ENCODE data around the gene EXOSC3.
"Not testable (repeated sequence)": the region's sequence is repeated elsewhere in the genome, so short reads cannot be mapped to it uniquely, and the experiment has no call there.

EXOSC3 gene

GRCh38 chr9:37769306-37769705 is 15.6 kb downstream of the EXOSC3 start:
- no peak overlapping the region for H3K27ac ChIP-seq (ENCODE audit: extremely low read depth, low read depth, low read length)
- H3K4me1 ChIP-seq (ENCODE audit: control insufficient read depth, insufficient read depth, low read length) = no peaks in the 10 kb centered on the region
- no peaks in the 10 kb centered on the region for H3K9me3 ChIP-seq (ENCODE audit: control insufficient read depth, insufficient read depth, low read depth, low read length)
- CTCF ChIA-PET = interaction anchor here (2.0 kb wide), 1 partner anchor 9 kb away, joined by 5 read pairs; no protein-coding TSS in a partner anchor
- H3K4me3 ChIP-seq (ENCODE audit: low read depth, low read length) = no peak overlapping the region
- H3K36me3 ChIP-seq (ENCODE audit: control insufficient read depth in 2 of 2, insufficient read depth in 1 of 2, low read length in 2 of 2) = peaks cover 16 to 58% of the 10 kb centered on the region in 2 experiments; a peak in 2 of 3 replicates
- no peak for TF ChIP-seq PRDM1 (tag by site-specific recombination; IDR thresholded peaks at IDR 0.05)
- TF ChIP-seq, protein P1, sequence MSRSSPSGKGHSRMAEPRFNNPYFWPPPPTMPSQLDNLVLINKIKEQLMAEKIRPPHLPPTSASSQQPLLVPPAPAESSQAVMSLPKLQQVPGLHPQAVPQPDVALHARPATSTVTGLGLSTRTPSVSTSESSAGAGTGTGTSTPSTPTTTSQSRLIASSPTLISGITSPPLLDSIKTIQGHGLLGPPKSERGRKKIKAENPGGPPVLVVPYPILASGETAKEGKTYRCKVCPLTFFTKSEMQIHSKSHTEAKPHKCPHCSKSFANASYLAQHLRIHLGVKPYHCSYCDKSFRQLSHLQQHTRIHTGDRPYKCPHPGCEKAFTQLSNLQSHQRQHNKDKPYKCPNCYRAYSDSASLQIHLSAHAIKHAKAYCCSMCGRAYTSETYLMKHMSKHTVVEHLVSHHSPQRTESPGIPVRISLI (tag by site-specific recombination; IDR thresholded peaks at IDR 0.05) = 0 out of 2 replicates have a peak, but pooled peaks have one; percentile 56
- POLR2A ChIA-PET = interaction anchor here (1.1 kb wide), 1 partner anchor 31 kb away, joined by 4 read pairs; the partner anchor contains the start of gene DCAF10

DNA sequence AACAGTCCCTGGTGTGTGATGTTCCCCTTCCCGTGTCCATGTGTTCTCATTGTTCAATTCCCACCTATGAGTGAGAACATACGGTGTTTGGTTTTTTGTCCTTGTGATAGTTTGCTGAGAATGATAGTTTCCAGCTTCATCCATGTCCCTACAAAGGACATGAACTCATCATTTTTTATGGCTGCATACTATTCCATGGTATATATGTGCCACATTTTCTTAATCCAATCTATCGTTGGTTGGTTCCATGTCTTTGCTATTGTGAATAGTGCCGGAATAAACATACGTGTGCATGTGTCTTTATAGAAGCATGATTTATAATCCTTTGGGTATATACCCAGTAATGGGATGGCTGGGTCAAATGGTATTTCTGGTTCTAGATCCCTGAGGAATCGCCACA is 19.6 kb downstream of the EXOSC3 start:
- H3K36me3 ChIP-seq (ENCODE audit: control insufficient read depth in 2 of 2, insufficient read depth in 1 of 2, low read length in 2 of 2) = peaks cover 0 to 27% of the 10 kb centered on the region in 2 experiments; a peak in 2 of 3 replicates
- CTCF ChIA-PET, POLR2A ChIA-PET: not testable (repeated sequence)

GRCh38 chr9:37761511-37761910 is 23.4 kb downstream of the EXOSC3 start:
- Histone ChIP-seq H3K9me3 (ENCODE audit: control insufficient read depth, insufficient read depth, low read depth, low read length) (no peaks in the 10 kb centered on the region), H3K4me3 (ENCODE audit: low read depth, low read length) (no peak overlapping the region), H3K36me3 (ENCODE audit: control insufficient read depth in 2 of 2, insufficient read depth in 1 of 2, low read length in 2 of 2) (peaks cover 0 to 13% of the 10 kb centered on the region in 2 experiments; a peak in 2 of 3 replicates), H3K4me1 (ENCODE audit: control insufficient read depth, insufficient read depth, low read length) (no peaks in the 10 kb centered on the region), H3K27ac (ENCODE audit: extremely low read depth, low read depth, low read length) (no peak overlapping the region)
- no peak for TF ChIP-seq GFI1B (tag by site-specific recombination; IDR thresholded peaks at IDR 0.05)
- no peak for TF ChIP-seq FEZF1 (tag by site-specific recombination; IDR thresholded peaks at IDR 0.05)
- TF ChIP-seq ZNF560 (tag by site-specific recombination; IDR thresholded peaks at IDR 0.05; ENCODE audit: borderline replicate concordance) = no peak
- TF ChIP-seq ZNF571 (tag by site-specific recombination; IDR thresholded peaks at IDR 0.05) = no peak
- TF ChIP-seq KLF9 (tag by site-specific recombination; IDR thresholded peaks at IDR 0.05; ENCODE audit: low read depth) = no peak
- TF ChIP-seq, protein P2, sequence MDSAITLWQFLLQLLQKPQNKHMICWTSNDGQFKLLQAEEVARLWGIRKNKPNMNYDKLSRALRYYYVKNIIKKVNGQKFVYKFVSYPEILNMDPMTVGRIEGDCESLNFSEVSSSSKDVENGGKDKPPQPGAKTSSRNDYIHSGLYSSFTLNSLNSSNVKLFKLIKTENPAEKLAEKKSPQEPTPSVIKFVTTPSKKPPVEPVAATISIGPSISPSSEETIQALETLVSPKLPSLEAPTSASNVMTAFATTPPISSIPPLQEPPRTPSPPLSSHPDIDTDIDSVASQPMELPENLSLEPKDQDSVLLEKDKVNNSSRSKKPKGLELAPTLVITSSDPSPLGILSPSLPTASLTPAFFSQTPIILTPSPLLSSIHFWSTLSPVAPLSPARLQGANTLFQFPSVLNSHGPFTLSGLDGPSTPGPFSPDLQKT (IDR thresholded peaks at IDR 0.05; ENCODE audit: borderline replicate concordance, low read depth, low read length) = no peak
- TF ChIP-seq ZNF654 (tag by site-specific recombination; IDR thresholded peaks at IDR 0.05; ENCODE audit: low read depth) = no peak
- no peak for TF ChIP-seq ZNF837 (tag by site-specific recombination; IDR thresholded peaks at IDR 0.05)
- TF ChIP-seq ZNF423 (tag by site-specific recombination; IDR thresholded peaks at IDR 0.05) = no peak
- TF ChIP-seq, protein P3, sequence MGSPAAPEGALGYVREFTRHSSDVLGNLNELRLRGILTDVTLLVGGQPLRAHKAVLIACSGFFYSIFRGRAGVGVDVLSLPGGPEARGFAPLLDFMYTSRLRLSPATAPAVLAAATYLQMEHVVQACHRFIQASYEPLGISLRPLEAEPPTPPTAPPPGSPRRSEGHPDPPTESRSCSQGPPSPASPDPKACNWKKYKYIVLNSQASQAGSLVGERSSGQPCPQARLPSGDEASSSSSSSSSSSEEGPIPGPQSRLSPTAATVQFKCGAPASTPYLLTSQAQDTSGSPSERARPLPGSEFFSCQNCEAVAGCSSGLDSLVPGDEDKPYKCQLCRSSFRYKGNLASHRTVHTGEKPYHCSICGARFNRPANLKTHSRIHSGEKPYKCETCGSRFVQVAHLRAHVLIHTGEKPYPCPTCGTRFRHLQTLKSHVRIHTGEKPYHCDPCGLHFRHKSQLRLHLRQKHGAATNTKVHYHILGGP (tag by site-specific recombination; IDR thresholded peaks at IDR 0.05) = no peak
- TF ChIP-seq ZNF350 (tag by site-specific recombination; IDR thresholded peaks at IDR 0.05) = no peak
- TF ChIP-seq, protein P4, sequence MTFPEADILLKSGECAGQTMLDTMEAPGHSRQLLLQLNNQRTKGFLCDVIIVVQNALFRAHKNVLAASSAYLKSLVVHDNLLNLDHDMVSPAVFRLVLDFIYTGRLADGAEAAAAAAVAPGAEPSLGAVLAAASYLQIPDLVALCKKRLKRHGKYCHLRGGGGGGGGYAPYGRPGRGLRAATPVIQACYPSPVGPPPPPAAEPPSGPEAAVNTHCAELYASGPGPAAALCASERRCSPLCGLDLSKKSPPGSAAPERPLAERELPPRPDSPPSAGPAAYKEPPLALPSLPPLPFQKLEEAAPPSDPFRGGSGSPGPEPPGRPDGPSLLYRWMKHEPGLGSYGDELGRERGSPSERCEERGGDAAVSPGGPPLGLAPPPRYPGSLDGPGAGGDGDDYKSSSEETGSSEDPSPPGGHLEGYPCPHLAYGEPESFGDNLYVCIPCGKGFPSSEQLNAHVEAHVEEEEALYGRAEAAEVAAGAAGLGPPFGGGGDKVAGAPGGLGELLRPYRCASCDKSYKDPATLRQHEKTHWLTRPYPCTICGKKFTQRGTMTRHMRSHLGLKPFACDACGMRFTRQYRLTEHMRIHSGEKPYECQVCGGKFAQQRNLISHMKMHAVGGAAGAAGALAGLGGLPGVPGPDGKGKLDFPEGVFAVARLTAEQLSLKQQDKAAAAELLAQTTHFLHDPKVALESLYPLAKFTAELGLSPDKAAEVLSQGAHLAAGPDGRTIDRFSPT (tag by site-specific recombination; IDR thresholded peaks at IDR 0.05) = no peak
- TF ChIP-seq GLIS1 (tag by site-specific recombination; IDR thresholded peaks at IDR 0.05) = no peak
- no peak for TF ChIP-seq ZNF600 (tag by site-specific recombination; IDR thresholded peaks at IDR 0.05)
- TF ChIP-seq ZNF473 (tag by site-specific recombination; IDR thresholded peaks at IDR 0.05) = no peak
- ChIA-PET CTCF (interaction anchor here (0.6 kb wide), 1 partner anchor 422 kb away, joined by 5 read pairs; no protein-coding TSS in a partner anchor), POLR2A (interaction anchor here (0.6 kb wide), 1 partner anchor 10 kb away, joined by 4 read pairs; no protein-coding TSS in a partner anchor)

More for the DNA sequence above, 19.6 kb downstream of the EXOSC3 start:
- H3K4me3 ChIP-seq (ENCODE audit: low read depth, low read length); H3K27ac ChIP-seq (ENCODE audit: extremely low read depth, low read depth, low read length); H3K4me1 ChIP-seq (ENCODE audit: control insufficient read depth, insufficient read depth, low read length); H3K9me3 ChIP-seq (ENCODE audit: control insufficient read depth, insufficient read depth, low read depth, low read length): not testable (repeated sequence)
- TF ChIP-seq ZNF146 (tag by site-specific recombination; IDR thresholded peaks at IDR 0.05) = 0 out of 2 replicates have a peak, but pooled peaks have one; percentile 46

Measured in HEK293 (cell line).